ENCODE results near the gene SCG5. TPM values are rescaled to one million over a fixed set of nuclear protein-coding genes. Genes with fewer than 3 reads are reported as not detected.
A peak's percentile ranks its signal among the peaks of the same experiment; 100 is the strongest.

SCG5 gene
- total and polyA plus RNA-seq, 2 of the 13 experiments (the other 11 are each of a cell fraction or from before 2014, with no cell fraction given), result 2.3 to 3.5 TPM

- TF ChIP-seq NFAT5 (CRISPR knock-in tag; IDR thresholded peaks at IDR 0.05) (no peak), ETV5 (CRISPR knock-in tag; IDR thresholded peaks at IDR 0.05; ENCODE audit: borderline replicate concordance) (no peak), POGK (CRISPR knock-in tag; conservative IDR thresholded peaks at IDR 0.05) (no peak), CCDC6 (CRISPR knock-in tag; IDR thresholded peaks at IDR 0.05) (no peak), TBP (CRISPR knock-in tag; IDR thresholded peaks at IDR 0.05) (no peak), FOXA3 (CRISPR knock-in tag; IDR thresholded peaks at IDR 0.05) (peak; percentile 63), ATRX (CRISPR knock-in tag; IDR thresholded peaks at IDR 0.05; ENCODE audit: borderline replicate concordance) (no peak), NR2C2 (CRISPR knock-in tag; IDR thresholded peaks at IDR 0.05; ENCODE audit: borderline replicate concordance) (no peak), POLR2A (IDR thresholded peaks at IDR 0.05; ENCODE audit: insufficient read depth in 1 of 2, low read depth in 2 of 2, low read length in 2 of 2) (peak in 1 of 2 experiments; percentile 51; a peak in 1 of 4 replicates), DMTF1 (CRISPR knock-in tag; IDR thresholded peaks at IDR 0.05) (no peak), ELF1 (CRISPR knock-in tag; IDR thresholded peaks at IDR 0.05) (no peak), ZNF503 (CRISPR knock-in tag; IDR thresholded peaks at IDR 0.05) (peak; percentile 52; the same call in 1 of the 2 replicates)
- TF ChIP-seq, protein P1, sequence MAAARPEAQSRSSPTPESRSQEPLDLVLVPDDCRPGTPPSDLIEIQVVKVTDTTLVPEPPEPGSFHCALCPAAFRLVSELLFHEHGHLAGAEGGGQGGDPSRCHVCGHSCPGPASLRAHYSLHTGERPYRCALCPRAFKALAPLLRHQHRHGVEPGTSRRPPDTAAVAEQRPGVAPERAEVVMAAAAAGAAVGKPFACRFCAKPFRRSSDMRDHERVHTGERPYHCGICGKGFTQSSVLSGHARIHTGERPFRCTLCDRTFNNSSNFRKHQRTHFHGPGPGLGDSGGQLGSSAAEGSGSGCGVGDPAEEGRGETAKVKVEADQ (CRISPR knock-in tag; IDR thresholded peaks at IDR 0.05; ENCODE audit: borderline replicate concordance), result no peak
- TF ChIP-seq, protein P2, sequence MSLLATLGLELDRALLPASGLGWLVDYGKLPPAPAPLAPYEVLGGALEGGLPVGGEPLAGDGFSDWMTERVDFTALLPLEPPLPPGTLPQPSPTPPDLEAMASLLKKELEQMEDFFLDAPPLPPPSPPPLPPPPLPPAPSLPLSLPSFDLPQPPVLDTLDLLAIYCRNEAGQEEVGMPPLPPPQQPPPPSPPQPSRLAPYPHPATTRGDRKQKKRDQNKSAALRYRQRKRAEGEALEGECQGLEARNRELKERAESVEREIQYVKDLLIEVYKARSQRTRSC (CRISPR knock-in tag; IDR thresholded peaks at IDR 0.05; ENCODE audit: low read depth), result no peak
- TF ChIP-seq, protein P3, sequence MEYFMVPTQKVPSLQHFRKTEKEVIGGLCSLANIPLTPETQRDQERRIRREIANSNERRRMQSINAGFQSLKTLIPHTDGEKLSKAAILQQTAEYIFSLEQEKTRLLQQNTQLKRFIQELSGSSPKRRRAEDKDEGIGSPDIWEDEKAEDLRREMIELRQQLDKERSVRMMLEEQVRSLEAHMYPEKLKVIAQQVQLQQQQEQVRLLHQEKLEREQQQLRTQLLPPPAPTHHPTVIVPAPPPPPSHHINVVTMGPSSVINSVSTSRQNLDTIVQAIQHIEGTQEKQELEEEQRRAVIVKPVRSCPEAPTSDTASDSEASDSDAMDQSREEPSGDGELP (IDR thresholded peaks at IDR 0.05; ENCODE audit: borderline replicate concordance, low read depth), result no peak
Measured at GRCh38 chr15:32677238-32677750, 35.8 kb downstream of the SCG5 start (continued).
